ENCODE data around the gene NUP214.

Gene NUP214
- long read RNA-seq, partial matches to known transcripts = 54 of 66 reads
- long read RNA-seq, other reads (novel, unspliced or antisense) = 12 of 66 reads

DNA sequence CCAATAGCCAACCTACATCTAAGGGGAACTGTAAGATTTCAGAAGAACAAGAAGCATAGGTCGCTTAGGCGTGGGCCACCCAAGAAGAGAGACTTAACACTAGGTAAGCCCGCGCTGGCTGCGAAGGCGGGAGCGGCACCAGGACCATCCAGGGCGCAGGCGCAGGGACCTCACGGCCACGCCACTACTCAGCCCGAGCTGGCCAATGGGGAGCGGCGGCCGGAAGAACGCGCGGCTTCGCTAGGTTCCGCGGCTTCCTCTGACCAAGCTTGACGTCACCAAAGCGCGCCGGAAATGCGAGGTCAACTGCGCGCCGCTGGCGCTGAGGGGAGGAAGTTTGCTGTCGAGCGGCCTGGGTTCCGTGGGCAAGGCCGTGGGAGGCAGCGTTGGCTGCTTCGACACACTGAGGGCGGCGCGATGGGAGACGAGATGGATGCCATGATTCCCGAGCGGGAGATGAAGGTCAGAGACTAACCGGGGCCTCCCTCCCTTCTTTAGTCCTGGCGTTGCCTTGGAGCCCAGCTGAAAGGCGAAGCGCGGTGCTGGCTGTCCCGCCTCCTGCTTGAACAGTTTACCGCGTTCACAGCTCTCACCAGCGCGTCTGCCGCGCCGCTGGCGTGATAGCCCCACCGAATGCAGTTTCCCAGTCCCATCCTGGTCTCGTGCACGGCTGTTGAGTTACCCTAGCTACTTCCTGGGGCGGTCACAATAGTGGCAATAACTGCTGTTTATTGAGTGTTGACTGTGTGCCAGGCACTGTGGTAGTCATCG is at the start of gene NUP214:
Gene NUP214, plus strand, starts transcription at position 299 of the 771 bp plus-strand sequence. Its CDS starts 119 bp downstream, at position 418.
- peak; percentile 97 for TF ChIP-seq POLR2AphosphoS5 (IDR thresholded peaks at IDR 0.05; ENCODE audit: low read depth)
- peak; percentile 96 for TF ChIP-seq GABPA (IDR thresholded peaks at IDR 0.05; ENCODE audit: low read depth)
- TF ChIP-seq SPI1 (IDR thresholded peaks at IDR 0.05; ENCODE audit: borderline replicate concordance, low read depth) = peak; percentile 66; the same call in 1 of the 2 replicates
- no peak for TF ChIP-seq CTCF (IDR thresholded peaks at IDR 0.05; ENCODE audit: insufficient read depth, low read length)
- TF ChIP-seq REST (IDR thresholded peaks at IDR 0.05; ENCODE audit: insufficient replicate concordance, low read depth) = peak; percentile 45
- DNase-seq (ENCODE audit: low read depth in 1 of 2, low spot score in 1 of 2) = peak; percentile 95 to 99
- H3K27me3 ChIP-seq (ENCODE audit: insufficient read depth, poor library complexity, severe bottlenecking) = no peaks in the 10 kb centered on the region
- H3K27ac ChIP-seq (replicated peaks) = peak within 1 kb of the TSS; percentile 85
- peak within 1 kb of the TSS; percentile 98 for H3K4me3 ChIP-seq (replicated peaks; ENCODE audit: insufficient read depth, low read length)

DNA sequence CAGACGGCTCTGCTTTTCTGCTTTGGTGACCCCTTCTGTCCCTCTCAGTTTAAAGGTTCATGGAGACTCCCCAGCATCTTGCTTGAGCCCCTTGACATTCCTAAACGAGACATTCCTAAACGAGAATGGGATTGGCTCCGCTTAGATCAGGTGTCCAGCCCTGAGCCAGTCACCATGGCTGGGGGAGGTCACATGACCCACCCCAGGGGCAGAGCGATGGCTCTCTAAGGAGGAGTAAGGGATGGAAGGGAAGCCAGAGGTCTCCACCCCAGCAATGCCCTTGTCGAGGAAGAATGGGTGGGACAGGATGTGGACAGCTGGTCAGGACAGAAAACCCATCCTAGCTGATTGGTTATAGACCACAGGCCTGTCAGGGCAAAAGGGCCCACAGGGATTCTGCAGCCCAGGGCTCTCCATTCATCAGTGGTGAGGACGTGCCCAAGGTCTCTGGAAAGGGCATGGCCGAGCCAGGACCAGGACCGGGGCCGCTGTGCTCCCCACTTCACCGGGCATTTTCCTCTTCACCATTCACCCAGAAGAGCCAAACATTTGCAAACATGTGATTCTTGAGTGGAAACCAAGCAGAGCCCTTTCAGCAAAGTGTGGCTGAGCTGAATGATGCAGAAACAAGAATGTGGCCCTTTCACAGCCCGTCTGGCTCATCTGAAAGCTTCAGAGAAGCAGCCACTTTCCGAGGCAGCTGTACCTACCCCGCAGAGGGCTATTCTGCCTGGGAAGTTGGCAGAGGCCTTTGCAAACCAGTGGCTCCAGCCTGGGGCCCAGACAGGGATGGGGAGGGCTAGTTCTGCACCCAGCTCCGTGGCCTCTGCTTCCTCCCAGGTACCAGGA is 48.8 kb upstream of the NUP214 start:
- DNase-seq (ENCODE audit: low read depth in 1 of 2, low spot score in 1 of 2) = no peak
- TF ChIP-seq SPI1 (IDR thresholded peaks at IDR 0.05; ENCODE audit: borderline replicate concordance, low read depth) (no peak), GABPA (IDR thresholded peaks at IDR 0.05; ENCODE audit: low read depth) (no peak), CTCF (IDR thresholded peaks at IDR 0.05; ENCODE audit: insufficient read depth, low read length) (no peak), REST (IDR thresholded peaks at IDR 0.05; ENCODE audit: insufficient replicate concordance, low read depth) (no peak), POLR2AphosphoS5 (IDR thresholded peaks at IDR 0.05; ENCODE audit: low read depth) (no peak)
- H3K4me3 ChIP-seq (replicated peaks; ENCODE audit: insufficient read depth, low read length) = no peak overlapping the region
- no peak overlapping the region for H3K27ac ChIP-seq (replicated peaks)
- no peaks in the 10 kb centered on the region for H3K27me3 ChIP-seq (ENCODE audit: insufficient read depth, poor library complexity, severe bottlenecking)

DNA sequence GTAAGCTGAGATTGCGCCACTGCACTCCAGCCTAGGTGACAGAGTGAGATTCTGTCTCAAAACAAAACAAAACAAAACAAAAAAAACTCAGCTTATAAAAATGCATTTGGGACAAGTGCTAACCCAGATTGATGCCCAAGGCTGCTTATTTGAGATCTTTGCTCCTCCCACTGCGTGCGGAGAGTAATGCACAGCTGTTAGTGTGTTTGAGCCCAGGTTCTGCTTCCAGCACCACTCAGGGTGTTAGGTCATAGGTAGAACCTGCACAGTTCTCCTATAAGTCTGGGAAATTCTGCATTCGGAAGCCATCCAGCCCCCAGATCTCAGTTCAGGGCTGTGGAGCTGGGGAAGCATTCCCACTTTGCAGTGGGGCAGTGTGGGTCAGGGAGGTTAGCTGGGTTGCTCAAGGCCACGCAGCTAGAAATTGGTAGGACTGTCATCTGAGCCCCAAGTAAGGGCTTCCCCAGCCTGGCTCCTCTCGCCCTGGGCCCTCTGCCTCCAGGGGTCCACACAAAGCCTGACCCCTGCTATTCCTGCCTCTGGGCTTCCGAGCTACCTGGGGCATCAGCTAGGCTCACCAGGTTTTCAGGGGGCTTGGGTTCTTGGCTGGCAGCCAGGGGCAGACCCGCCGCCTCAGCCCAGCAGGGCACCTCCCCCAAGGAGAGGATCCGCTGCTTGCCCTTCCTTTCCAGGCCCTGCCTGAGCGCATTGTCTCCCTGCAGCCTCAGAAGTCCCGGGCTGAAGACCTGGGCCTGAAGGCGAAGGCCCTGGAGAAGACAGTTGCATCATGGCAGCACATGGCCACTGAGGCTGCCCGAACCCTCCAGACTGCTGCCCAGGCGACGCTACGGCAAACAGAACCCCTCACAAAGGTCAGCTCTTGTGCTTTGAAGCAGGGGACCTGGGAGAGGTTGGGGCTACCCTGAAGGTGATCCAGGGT is 46.7 kb upstream of the NUP214 start:
- no peak for TF ChIP-seq POLR2AphosphoS5 (IDR thresholded peaks at IDR 0.05; ENCODE audit: low read depth)
- TF ChIP-seq REST (IDR thresholded peaks at IDR 0.05; ENCODE audit: insufficient replicate concordance, low read depth) = no peak
- no peak overlapping the region for H3K4me3 ChIP-seq (replicated peaks; ENCODE audit: insufficient read depth, low read length)
- DNase-seq (ENCODE audit: low read depth in 1 of 2, low spot score in 1 of 2) = no peak
- no peaks in the 10 kb centered on the region for H3K27me3 ChIP-seq (ENCODE audit: insufficient read depth, poor library complexity, severe bottlenecking)
- H3K27ac ChIP-seq (replicated peaks) = no peak overlapping the region
